Suprapubic skin (tissue), 4 donors: ENCODE measurements around the gene GALNT9.

Experiments
- CTCF ChIP-seq, 2 donors: fragments of 200-600 bp in 1 of 2; fragments of 450-650 bp in 1 of 2; sonication (generic) in 1 of 2; IDR thresholded peaks; one replicate each; pipeline ENCODE4 v1.5.1; 2016 to 2019; ENCODE audit warnings: antibody characterized with exemption in 2 of 2, mild to moderate bottlenecking in 1 of 2, moderate library complexity in 1 of 2
- EP300 ChIP-seq: sonication (generic); formaldehyde crosslinking; IDR thresholded peaks from one replicate; pipeline ENCODE4 v1.6.1; 2017; ENCODE audit warnings: antibody characterized with exemption
- POLR2A ChIP-seq, 2 donors: fragments of 450-650 bp; IDR thresholded peaks; one replicate each; pipeline ENCODE4 v1.6.1; 2017; ENCODE audit warnings: antibody characterized with exemption in 2 of 2, mild to moderate bottlenecking in 2 of 2, moderate library complexity in 2 of 2
- POLR2AphosphoS5 ChIP-seq, 3 donors: sonication (generic); formaldehyde crosslinking; IDR thresholded peaks; one replicate each; pipeline ENCODE4 v1.6.1; 2017; ENCODE audit warnings: antibody characterized with exemption in 3 of 3

DNA sequence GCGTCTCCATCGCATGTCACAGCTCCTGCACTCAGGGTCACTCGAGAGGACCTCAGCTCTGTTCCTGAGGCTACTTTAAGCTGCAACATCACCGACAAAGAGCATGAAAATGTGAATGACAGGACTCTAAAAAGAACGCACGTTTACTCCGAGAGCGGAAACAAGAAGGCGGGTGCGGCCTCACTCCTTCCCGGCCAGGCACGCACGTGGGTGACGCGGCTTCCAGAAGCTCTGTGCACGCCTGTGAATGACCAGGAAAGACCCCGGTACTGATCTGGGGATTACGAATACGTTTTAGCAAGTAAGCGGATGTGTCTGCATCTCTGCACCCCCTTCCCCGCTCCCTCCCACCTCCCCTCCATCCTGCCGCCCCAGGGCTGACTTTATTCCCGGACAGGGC is 15.2 kb upstream of the GALNT9 start:
- TF ChIP-seq CTCF (IDR thresholded peaks at IDR 0.05) = no peak
- TF ChIP-seq POLR2AphosphoS5 (IDR thresholded peaks at IDR 0.05) = no peak
- no peak for TF ChIP-seq POLR2A (IDR thresholded peaks at IDR 0.05)
- TF ChIP-seq EP300 = no peak
